GM12875 (cell line): ENCODE results near the gene HEPACAM2.

ENCODE experiments used
- H3K4me3 ChIP-seq: one replicate; pipeline ENCODE4 v1.5.1; 2011; ENCODE audit warnings: low read depth, low read length, control low read depth
- CTCF ChIP-seq: IDR thresholded peaks from 2 replicates; pipeline ENCODE4 v1.5.1; 2011; ENCODE audit warnings: low read depth, mild to moderate bottlenecking, control low read depth, inconsistent platforms, low read length, moderate library complexity, borderline replicate concordance; ENCODE audit not compliant: insufficient read depth

The HEPACAM2 gene

GRCh38 chr7:93148144-93148543, 78.1 kb downstream of the HEPACAM2 start, which contains the start of gene SAMD9L:
TSS of gene SAMD9L (minus strand) at chr7:93148385. CDS start at chr7:93135971, 12,414 bp downstream.
- TF ChIP-seq CTCF: no peak
- H3K4me3 ChIP-seq: peak within 1 kb of the TSS; percentile 44

- no peak for TF ChIP-seq CTCF
- H3K4me3 ChIP-seq: peak overlapping the region; percentile 44
These were observed 78.9 kb downstream of the HEPACAM2 start for GRCh38 chr7:93147363-93147762.

GRCh38 chr7:93146472-93147141, 79.7 kb downstream of the HEPACAM2 start:
- no peak for TF ChIP-seq CTCF
- peak overlapping the region; percentile 44 for H3K4me3 ChIP-seq

- no peak overlapping the region for H3K4me3 ChIP-seq
These were observed 80.2 kb downstream of the HEPACAM2 start for GRCh38 chr7:93146036-93146435.

GRCh38 chr7:93145354-93145753, 80.9 kb downstream of the HEPACAM2 start:
- no peak for TF ChIP-seq CTCF
- H3K4me3 ChIP-seq: no peak overlapping the region

More at GRCh38 chr7:93146036-93146435, 80.2 kb downstream of the HEPACAM2 start:
- TF ChIP-seq CTCF: no peak

- no peak overlapping the region for H3K4me3 ChIP-seq
- TF ChIP-seq CTCF: no peak
These were observed 84.1 kb downstream of the HEPACAM2 start for GRCh38 chr7:93142127-93142526.

- no peak overlapping the region for H3K4me3 ChIP-seq
- TF ChIP-seq CTCF: no peak
These were observed 85.6 kb downstream of the HEPACAM2 start for GRCh38 chr7:93140582-93141191.
